Renal cortical epithelial cell (primary cell): ENCODE results near the gene USP28. TPM values are rescaled to one million over a fixed set of nuclear protein-coding genes. Genes with fewer than 3 reads are reported as not detected.

ENCODE experiments used
- DNase-seq: peaks from one replicate; pipeline ENCODE4 v3.0.0-alpha.2; 2011; ENCODE audit warnings: low read depth
- total RNA-seq: library from RNA; depleted of rRNA; stranded (reverse); fragments of >200 nt; gene quantifications from 2 replicates; pipeline ENCODE4 v1.2.3, GENCODE V29; 2014

Gene USP28
- total RNA-seq, 1 donor from 2014 or later: 39.4 TPM

DNA sequence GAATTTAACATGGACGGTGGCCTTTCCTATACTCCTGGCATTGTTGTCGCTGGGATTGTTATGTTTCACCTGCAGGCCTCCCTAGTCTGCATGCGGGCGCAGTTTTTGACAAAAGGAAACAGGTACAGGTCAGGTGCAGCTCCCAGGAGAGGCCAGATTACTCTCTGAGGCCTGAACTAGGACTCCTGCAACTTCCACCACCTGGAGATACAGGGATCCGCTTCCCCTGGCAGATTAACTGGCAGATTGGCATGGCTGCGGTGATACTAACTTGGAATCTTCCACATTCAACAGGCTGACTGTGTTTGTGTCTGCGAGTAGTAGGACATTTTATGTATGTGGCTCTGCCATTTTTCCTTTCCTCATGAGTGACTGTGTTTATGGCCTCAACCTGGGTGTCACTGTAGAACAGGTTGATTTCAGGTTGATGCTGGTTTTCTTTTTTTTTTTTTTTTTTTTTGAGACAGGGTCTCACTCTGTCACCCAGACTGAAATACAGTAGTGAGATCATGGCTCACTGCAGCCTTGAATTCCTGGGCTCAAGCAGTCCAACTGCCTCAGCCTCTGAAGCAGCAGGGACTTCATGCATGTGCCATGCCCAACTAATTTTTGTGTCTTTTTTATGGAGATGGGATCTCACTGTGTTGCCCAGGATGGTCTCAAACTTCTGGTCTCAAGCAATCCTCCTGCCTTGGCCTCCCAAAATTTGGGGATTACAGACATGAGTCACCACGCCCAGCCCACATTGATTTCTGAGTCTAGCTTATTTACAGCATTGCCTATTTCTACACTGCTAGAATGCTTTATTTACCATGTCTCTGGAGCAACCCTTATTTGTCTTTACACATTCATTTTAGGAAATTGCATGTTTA is 1.7 kb upstream of the USP28 start:
- DNase-seq: no peak

- DNase-seq: no peak
Measured at GRCh38 chr11:113876074-113876797, 864 bp upstream of the USP28 start.

GRCh38 chr11:113874581-113875233 is 665 bp downstream of the USP28 start:
- DNase-seq: peak; percentile 18

DNA sequence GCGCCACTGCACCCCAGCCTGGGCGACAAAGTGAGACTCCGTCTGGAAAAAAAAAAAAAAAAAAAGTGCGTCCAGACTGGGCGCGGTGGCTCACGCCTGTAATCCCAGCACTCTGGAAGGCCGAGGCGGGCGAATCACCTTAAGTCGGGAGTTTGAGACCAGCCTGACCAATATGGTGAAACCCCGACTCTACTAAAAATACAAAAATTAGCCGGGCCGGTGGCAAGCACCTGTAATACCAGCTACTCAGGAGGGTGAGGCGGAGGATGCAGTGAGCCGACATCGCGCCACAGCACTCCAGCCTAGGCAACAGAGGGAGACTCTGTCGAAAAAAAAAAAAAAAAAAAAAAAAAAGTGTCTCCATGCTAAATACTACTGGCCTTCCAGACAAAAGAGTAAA is 1.3 kb downstream of the USP28 start:
- no peak for DNase-seq

GRCh38 chr11:113873236-113873626 is 2.1 kb downstream of the USP28 start:
- no peak for DNase-seq

- no peak for DNase-seq
Measured at GRCh38 chr11:113871336-113871735, 4.0 kb downstream of the USP28 start.

DNA sequence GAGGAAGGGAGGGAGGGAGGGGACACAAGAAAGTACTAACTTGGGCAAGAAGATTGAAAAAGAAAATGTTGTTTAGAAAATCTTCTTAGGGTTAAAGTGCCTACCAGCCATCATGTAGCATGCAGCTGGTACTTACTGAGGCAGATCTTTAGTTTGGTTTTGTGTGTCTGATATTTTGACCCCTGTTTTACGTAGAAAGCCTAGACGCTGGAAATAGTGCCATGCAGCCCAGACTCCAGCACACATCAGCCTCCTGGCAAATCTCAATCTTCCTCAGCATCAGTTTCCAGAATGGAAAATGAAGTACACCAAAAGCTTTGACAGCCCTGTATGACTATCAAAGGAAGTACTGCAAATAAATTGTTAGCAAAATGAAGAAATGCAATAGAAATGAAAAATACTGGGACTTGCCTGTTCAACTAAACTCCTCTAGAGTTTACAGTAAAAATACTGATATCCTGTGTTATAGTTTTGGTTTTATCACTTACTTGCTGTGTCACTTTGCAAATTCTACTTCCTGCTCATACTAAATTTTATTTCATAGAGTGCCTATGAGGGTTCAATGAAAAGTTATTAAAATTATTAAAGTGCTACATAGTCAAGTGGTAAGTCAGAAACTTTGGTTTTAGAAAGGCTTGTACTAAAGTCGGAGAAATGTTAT is 7.4 kb downstream of the USP28 start:
- DNase-seq: no peak

DNA sequence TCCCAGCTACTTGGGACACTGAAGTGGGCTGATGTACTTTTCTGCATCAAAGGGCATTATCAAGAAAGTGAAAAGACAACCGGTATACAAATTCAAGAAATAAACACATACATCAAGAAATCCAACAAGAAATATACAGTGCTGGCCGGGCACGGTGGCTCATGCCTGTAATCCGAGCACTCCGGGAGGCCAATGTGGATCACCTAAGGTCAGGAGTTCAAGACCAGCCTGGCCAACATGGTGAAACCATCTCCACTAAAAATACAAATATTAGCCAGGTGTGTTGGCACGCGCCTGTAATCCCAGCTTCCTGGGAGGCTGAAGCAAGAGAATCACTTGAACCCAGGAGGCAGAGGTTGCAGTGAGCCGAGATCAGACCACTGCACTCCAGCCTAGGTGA is 9.5 kb downstream of the USP28 start:
- DNase-seq: no peak

GRCh38 chr11:113864410-113864809 is 11.0 kb downstream of the USP28 start:
- DNase-seq: no peak

- peak; percentile 18 for DNase-seq
Measured at GRCh38 chr11:113862435-113862834, 12.9 kb downstream of the USP28 start.

DNA sequence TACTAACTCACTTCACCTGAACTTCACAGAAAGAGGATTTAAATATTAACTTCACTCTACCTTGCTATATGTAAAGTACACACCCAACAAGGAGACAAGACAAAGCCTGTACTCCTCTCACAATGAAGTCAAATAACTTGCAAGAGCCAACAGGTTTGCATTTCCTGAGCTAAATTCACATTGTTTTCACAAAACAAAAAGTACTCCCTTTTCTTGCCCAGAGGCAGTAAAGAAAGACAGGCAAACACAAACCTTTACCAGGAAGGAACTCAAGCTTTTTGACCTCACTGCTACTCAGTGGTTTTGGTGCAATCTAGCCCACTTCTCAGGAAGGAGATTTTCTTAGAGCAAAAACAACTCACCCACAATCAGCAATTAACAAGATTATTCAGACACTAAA is 15.7 kb downstream of the USP28 start:
- peak; percentile 49 for DNase-seq

DNA sequence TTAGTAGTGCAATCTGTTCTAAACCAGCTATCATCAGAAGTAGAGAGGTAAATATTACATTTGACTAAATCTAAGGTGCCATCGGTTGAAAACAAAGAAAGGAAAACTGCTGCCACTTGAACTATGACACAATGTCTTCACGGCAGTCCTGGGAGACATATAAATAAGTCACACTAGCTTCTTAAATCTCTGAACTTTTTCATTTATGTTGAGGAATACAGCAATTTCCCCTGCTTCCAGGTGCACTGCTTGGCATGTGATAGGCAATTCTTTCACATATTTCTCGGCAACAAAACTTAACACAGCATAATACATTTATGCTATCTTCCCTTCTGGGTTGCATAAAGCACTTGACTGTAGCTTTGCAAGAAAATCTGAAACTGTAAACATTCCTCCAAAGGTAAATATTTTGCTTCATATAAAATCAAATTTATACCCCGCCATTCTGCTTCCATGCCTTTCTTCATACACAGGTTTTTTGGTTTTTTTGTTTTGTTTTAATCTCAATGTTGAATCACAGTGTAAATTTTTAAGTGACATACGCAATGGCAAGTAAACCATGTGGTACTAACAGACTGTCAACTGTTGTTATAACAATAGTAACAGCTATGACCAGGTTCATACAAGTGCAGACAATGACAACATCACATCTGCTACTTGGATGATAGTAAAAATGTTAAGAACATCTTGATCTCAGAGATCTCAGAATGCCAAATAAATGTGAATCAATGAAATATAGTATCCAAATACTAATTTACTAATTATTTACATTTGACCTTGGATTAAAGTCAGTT is 18.2 kb downstream of the USP28 start:
- DNase-seq: no peak

DNA sequence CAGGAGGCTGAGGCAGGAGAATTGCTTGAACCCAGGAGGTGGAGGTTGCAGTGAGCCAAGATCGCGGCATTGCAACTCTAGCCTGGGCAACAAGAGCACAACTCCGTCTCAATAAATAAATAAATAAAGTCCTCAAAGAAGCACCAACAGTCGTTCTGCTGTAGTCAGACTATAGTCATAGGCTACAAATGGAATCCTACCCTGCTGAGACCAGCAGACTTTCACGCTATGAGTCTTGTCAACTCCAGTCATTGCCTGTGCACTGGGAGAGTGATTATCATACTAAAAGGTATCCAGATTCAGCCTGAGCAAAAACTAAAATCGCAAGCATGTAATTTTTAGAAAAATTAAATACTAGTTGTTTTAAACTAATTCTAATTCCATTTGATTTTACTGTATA is 19.6 kb downstream of the USP28 start:
- no peak for DNase-seq

DNA sequence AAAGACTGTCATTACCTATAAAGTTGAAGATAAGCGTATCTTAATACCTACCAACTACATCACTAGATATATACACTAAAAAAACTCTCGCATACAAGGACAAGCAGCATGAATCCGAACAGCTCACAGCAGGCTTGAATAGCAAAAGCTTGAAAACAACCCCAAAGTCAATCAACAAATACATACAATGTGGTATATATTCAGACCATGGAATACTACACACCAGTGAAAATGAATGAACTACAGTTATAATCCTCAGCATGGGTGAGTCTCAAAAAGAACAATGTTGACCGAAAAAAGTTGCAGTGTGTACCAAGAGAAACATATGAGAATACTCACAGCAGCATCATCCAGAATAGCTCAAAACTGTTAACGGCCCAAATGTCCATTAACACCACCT is 25.2 kb downstream of the USP28 start:
- DNase-seq: no peak

GRCh38 chr11:113849713-113850112 is 25.7 kb downstream of the USP28 start:
- no peak for DNase-seq

DNA sequence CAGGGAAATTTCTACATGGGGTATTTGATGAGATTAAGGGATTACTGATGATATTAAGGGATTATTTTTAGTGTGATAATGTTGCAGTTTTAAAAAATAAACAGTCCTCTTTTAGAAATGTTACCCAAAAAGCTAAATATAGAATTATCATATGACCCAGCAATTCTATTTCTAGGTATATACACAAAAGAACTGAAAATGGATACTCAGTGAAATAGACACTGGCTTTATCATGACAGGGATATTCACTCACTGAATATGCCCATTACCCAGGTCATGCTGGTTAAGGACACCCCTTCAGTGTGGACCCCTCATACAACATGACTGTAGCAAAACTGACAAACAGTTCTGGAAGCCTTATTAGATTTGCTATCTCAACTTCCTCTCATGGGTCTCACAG is 27.8 kb downstream of the USP28 start:
- DNase-seq: no peak

DNA sequence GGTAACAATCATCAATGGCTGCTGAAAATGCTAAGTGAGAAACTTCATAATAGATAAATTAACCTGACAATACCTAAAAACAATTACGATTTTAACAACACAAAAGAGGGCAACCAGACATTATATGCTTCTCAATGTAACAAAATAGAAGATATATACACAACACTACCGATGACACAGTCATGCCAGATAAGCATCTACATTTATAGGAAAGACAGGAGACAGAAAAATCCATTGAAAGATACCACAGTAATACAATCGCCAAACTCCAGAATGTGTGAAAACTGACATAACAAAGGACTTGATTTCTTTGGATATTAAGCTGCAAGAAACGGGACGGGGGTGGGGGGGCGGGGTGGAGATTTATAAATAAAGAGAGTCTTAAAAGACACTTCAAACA is 28.3 kb downstream of the USP28 start:
- no peak for DNase-seq

DNA sequence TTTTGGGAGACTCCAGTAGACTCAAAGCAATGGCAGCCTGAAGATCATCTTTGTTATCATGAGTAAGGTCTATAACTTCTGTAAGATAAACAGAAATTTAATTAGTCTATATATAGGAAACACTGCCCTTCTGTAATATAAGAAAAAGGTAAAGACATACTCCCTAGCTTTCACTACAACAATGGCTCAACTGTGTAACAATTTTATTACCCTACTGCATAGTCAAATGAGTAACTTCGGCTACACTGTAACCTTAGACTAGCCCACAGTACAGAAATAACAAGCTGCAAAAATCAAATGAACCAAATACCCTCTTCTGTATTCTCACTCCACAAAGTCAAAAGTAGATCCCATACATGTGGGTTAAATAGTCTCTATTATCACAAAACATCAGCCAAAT is 33.7 kb downstream of the USP28 start:
- DNase-seq: no peak

DNA sequence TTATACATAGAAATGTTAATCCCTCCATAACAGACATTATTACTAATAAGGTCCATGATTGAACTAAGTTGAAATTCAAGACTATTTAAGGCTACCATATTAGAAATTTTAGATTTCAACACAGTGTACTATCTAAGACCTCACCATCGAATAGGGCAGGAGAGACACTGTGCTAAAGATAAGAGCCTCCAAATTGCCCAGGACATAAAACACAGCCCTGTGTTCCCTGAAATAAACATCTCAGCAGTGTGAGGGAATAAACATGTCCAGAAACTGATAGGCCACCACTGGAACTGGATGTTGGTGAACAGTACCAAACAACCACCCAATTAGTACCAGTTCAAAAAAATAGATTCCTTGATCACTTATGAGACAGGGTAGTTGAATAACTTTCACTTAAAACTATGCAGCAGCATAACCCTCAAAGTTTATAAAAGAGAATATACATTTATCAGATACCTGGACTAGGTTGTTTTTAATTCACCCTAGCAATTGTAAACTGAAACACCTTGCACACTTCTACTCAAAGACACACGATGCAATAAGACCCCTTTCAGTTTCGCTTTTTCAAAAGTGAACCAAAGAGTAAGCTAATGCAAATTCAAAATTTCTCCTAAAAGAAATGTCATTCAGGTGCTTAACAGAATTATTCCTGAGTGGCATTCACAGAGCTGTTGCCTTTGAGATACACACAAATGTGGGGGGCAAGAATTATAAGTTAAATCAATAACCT is 34.3 kb downstream of the USP28 start:
- DNase-seq: no peak

DNA sequence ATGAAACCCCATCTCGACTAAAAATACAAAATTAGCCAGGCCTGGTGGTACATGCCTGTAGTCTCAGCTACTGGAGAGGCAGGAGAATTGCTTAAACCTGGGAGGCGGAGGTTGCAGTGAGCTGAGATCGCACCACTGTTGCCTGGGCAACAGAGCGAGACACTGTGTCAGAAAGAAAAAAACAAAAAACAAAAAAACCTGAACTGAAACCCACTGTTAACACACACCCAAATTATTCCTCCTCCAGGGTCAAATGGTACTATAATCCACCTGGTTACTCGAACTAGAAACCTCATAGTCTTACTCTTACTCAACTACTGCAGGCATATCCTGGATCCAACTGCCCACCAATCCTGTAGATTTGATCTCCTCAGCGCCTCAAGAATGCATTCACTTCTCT is 35.5 kb downstream of the USP28 start:
- no peak for DNase-seq

DNA sequence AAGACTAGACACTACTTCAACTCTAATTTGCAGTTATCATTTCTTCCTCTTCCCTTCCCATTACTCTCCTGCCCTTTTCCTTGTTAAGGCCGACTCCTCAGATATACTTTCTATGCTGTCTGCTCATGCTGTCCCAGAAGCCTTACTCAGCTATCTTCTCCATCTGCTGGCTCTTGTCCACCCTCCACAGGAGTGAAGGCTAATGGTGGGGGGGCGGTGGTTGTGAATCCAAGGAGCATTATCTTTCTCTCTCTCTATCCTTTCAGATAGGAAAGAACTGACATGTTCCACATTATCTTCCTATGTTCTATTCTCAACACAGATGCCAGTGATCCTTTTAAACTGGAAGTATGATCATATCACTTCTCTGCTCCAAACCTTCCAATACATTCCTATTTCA is 37.4 kb downstream of the USP28 start:
- no peak for DNase-seq
